Endothelial cell (in vitro differentiated cells): ENCODE results near the gene ACTR1B. TPM values are rescaled to one million over a fixed set of nuclear protein-coding genes. Genes with fewer than 3 reads are reported as not detected.
"Not testable (repeated sequence)": the region's sequence is repeated elsewhere in the genome, so short reads cannot be mapped to it uniquely, and the experiment has no call there.

Source experiments
- DNase-seq: peaks from one replicate; pipeline ENCODE4 v3.0.0; 2021; ENCODE audit warnings: low spot score
- H3K27ac Mint-ChIP-seq: one replicate; pipeline ENCODE4 v1.8.0; 2021; ENCODE audit warnings: mixed read lengths, inconsistent platforms; ENCODE audit not compliant: unreplicated experiment
- H3K27me3 Mint-ChIP-seq: one replicate; pipeline ENCODE4 v1.8.0; 2021; ENCODE audit warnings: mild to moderate bottlenecking, moderate library complexity, mixed read lengths, inconsistent platforms; ENCODE audit not compliant: unreplicated experiment
- H3K36me3 Mint-ChIP-seq: one replicate; pipeline ENCODE4 v1.8.0; 2021; ENCODE audit warnings: mild to moderate bottlenecking, low read depth, mixed read lengths, inconsistent platforms; ENCODE audit not compliant: unreplicated experiment
- H3K4me1 Mint-ChIP-seq: one replicate; pipeline ENCODE4 v1.8.0; 2021; ENCODE audit warnings: mild to moderate bottlenecking, mixed read lengths, inconsistent platforms; ENCODE audit not compliant: unreplicated experiment
- H3K4me3 Mint-ChIP-seq: one replicate; pipeline ENCODE4 v1.8.0; 2021; ENCODE audit warnings: mild to moderate bottlenecking, mixed read lengths, inconsistent platforms; ENCODE audit not compliant: unreplicated experiment
- H3K9me3 Mint-ChIP-seq: one replicate; pipeline ENCODE4 v1.8.0; 2021; ENCODE audit warnings: mixed read lengths, inconsistent platforms; ENCODE audit not compliant: unreplicated experiment
- CTCF ChIP-seq: fragments of 200-600 bp; sonication (generic); IDR thresholded peaks from one replicate; pipeline ENCODE4 v1.5.0; 2021; ENCODE audit warnings: antibody characterized with exemption; ENCODE audit not compliant: unreplicated experiment
- total RNA-seq: library from RNA; stranded (reverse); fragmentation: NEBNext Ultra II Directional; extraction: Animal tissue kit (Norgen Biotek cat#: 25700); gene quantifications from one replicate; pipeline ENCODE4 v1.2.1, GENCODE V29; 2021; ENCODE audit not compliant: unreplicated experiment

The ACTR1B gene
- total RNA-seq, 1 donor from 2014 or later: 52.1 TPM

- Mint-ChIP-seq H3K27me3 (no peaks in the 10 kb centered on the region), H3K36me3 (no peaks in the 10 kb centered on the region), H3K27ac (no peak overlapping the region), H3K4me3 (no peak overlapping the region), H3K9me3 (no peaks in the 10 kb centered on the region), H3K4me1 (no peaks in the 10 kb centered on the region)
- no peak for DNase-seq
- no peak for TF ChIP-seq CTCF
Observed at GRCh38 chr2:97688062-97688827, 24.4 kb upstream of the ACTR1B start.

GRCh38 chr2:97687235-97687634, 23.4 kb upstream of the ACTR1B start:
- not testable (repeated sequence) for DNase-seq, H3K9me3 Mint-ChIP-seq, H3K27ac Mint-ChIP-seq, H3K36me3 Mint-ChIP-seq, H3K4me1 Mint-ChIP-seq, H3K4me3 Mint-ChIP-seq, H3K27me3 Mint-ChIP-seq

GRCh38 chr2:97678298-97678697, 14.5 kb upstream of the ACTR1B start:
- H3K4me1 Mint-ChIP-seq: peaks cover 13% of the 10 kb centered on the region
- DNase-seq: no peak
- no peak for TF ChIP-seq CTCF
- H3K27me3 Mint-ChIP-seq: no peaks in the 10 kb centered on the region
- no peaks in the 10 kb centered on the region for H3K9me3 Mint-ChIP-seq
- H3K36me3 Mint-ChIP-seq: peaks cover 4% of the 10 kb centered on the region
- no peak overlapping the region for H3K27ac Mint-ChIP-seq
- no peak overlapping the region for H3K4me3 Mint-ChIP-seq

- H3K4me1 Mint-ChIP-seq: peaks cover 13% of the 10 kb centered on the region
- no peak for DNase-seq
- H3K4me3 Mint-ChIP-seq: no peak overlapping the region
- peaks cover 4% of the 10 kb centered on the region for H3K36me3 Mint-ChIP-seq
- H3K27ac Mint-ChIP-seq: peak overlapping the region; percentile 36
- H3K27me3 Mint-ChIP-seq: no peaks in the 10 kb centered on the region
- no peak for TF ChIP-seq CTCF
- H3K9me3 Mint-ChIP-seq: no peaks in the 10 kb centered on the region
Observed at GRCh38 chr2:97677480-97677879, 13.6 kb upstream of the ACTR1B start.

GRCh38 chr2:97676620-97677019, 12.8 kb upstream of the ACTR1B start:
- no peaks in the 10 kb centered on the region for H3K27me3 Mint-ChIP-seq
- H3K36me3 Mint-ChIP-seq: peaks cover 4% of the 10 kb centered on the region
- no peak overlapping the region for H3K4me3 Mint-ChIP-seq
- TF ChIP-seq CTCF: no peak
- no peak overlapping the region for H3K27ac Mint-ChIP-seq
- peaks cover 5% of the 10 kb centered on the region for H3K4me1 Mint-ChIP-seq
- H3K9me3 Mint-ChIP-seq: no peaks in the 10 kb centered on the region
- no peak for DNase-seq
